HCEC 1CT (cell line): ENCODE results near the gene EPB41L4A.

Experiments used
- DNase-seq: peaks from one replicate; pipeline ENCODE4 v3.0.0-alpha.2; 2017

EPB41L4A gene

DNA sequence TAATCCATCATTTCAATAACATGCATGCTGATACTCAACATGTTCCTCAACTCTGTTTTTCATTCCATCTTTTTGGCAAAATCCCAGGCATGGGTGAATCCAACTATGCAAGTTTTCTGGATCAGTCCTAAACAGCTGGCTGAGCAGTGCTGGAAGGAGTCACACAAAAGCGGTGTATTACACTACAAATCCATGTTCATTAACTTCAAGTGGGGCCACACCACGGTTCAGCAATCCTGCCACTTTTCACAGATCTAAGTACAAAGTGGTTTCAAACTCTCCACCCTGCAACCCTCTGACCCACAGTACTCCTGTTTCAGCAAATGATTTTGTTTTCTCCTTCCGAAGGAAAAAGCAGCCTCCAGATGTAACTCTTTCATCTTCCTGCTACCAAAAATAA lies 222.5 kb downstream of the EPB41L4A start:
- DNase-seq: no peak

DNA sequence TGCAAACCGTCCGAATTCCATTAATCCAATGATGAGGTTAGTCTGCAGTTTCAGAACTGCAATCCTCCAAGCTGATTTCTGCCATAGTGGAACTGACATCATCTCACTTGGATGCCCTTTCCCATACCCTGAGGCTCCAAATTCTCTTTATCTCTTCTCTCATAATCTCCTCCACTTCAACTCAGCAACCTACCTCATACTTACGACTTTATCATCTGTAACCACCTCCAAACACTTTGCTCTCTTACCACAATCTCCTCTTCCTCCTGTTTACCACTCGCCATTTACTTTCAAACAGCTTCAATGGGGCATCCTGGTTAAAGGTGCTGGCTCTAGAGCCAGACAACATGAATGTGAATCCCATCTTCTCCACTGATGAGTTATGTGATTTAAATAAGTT lies 223.2 kb downstream of the EPB41L4A start:
- DNase-seq: no peak

DNA sequence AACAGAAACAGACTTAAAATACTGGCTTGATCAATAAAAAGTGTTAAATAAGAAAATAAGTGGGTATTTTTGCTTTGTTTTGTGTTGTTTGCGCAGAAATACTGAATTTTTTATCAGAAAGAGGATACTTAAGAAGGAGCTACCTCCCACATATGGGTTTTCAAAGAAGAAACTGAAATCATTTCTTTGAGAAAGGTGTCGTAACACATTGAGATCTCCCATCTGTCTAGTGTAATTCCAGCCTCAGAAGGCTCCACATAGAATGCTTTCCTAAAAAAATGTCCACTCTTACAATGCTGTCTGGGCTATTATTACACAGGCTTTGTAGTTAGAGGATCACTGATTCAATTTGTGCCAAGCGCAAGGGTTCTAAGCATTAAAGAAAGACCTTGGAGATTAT lies 226.2 kb downstream of the EPB41L4A start:
- DNase-seq: no peak

DNA sequence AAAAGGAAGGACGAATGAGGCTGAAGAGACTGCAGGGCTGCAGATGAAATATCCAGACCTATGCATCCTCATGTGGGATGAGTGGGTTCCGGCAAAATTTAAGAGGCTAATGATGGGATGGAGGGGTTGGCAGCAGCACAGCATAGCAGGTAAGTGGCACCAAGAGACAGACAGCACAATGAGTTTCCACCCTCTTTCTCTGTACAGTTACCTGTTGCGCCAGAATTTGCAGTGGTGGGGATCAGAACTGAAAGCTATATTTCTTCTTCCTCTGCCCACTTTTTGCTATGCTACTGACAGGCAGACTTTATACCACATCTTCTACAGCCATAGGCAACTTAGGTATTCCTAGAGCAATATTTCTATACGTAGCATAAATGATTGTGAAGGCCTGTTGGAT lies 227.0 kb downstream of the EPB41L4A start:
- no peak for DNase-seq

DNA sequence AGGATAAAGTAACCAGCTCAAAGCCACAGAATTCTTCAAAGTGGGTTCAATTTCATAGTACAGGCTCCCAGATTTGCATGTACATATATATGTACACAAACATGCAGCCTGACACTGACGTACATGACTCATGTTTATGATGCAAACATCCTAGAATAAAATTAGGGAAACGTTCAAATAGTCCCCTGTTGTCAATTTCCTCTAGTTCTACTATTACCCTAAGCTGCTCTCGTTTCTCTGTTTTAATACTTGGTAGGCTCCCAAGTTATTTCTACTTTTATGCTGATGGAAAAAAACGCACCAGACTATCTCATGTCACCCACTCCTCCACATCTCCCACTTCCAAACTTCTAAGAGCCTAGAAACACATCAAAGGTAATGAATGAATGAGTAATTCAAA lies 229.7 kb downstream of the EPB41L4A start:
- DNase-seq: no peak

DNA sequence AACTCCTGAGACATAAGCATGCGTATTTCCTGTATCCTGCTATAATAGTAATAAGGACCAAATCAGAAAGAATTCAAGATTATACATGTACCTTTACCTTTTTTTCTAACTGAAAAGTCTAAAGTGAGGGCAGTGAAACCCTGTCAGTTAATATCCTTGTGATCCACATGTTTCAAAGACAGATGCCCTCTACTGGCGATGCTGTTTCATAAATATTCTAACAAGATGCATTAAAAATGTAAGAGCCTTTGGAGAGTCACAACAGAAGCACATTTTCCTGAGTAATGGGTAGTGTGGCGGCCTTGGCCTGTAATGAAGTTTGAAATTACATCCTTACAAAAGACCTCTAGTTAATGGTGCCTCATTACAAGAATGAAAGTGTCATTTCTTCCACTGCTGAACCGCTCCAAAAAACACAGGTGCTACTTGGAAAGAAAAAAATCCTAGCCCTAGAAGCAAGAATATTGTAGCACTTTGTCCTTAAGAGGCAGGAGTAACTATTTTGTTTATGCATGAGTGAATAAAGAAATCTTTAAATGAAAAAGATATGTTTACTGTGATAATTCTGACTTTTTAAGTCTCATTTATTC lies 232.6 kb downstream of the EPB41L4A start:
- peak; percentile 32 for DNase-seq

DNA sequence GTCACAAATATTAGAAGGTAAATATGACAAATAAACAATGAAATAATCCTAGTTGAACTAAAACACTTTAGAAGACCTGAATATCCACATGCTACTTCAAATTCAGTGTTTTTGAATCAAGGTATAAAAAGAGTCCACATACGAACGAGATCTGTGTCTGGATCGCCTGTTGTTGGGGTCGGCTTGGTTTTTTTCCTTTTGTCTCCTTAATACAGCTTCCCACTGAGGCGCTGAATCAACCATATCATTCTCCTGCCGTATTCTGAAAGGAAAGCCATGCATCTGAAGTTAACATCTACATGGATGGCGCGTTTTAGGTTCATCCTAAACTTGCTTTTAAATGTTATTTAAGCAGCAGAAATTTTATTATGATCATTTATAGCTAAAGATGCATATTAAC lies 235.2 kb downstream of the EPB41L4A start:
- DNase-seq: no peak

DNA sequence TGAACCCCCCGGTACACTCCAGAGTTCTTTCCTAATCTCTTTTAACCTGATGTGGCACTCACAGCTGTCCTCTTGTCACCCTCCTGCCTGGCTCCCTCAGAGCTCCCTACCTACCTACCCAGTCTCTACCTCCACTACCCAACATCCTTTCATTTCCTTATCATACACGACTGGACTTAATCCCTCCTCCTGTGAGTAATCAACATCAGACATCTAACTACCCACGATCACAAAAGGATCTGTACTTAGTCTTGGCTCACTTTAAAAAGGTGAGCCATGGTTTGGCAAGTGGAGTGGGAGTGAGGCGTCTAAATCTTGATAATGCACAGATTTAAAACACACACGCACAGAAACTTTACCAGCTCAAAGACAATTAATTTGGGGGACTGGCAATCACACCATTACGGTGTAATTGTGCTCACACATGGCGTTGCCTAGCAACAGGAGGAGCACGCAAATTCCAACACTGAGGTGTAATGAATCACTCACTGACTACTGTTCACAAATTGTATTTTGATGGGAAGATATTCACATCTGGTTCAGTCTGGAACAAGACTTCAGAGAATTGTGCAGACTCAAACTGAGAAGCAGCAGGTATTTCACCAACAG lies 235.9 kb downstream of the EPB41L4A start:
- no peak for DNase-seq

DNA sequence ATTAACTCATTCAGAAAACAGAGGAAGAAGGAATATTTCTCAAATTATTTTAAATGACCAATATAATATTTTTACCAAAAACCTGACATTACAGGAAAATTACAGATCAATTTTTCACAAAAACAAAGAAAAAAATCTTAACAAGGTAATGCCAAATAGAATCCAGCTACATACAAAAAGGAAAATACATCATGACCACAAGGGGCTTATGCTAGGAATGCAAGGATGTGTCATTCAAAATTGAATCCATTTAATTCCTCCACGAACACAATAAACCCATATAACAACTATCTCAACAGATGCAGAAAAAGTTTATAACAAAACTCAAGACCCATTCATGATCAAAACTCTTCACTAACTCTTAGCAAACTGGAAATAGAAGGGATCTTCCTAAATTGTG lies 239.8 kb downstream of the EPB41L4A start:
- no peak for DNase-seq

DNA sequence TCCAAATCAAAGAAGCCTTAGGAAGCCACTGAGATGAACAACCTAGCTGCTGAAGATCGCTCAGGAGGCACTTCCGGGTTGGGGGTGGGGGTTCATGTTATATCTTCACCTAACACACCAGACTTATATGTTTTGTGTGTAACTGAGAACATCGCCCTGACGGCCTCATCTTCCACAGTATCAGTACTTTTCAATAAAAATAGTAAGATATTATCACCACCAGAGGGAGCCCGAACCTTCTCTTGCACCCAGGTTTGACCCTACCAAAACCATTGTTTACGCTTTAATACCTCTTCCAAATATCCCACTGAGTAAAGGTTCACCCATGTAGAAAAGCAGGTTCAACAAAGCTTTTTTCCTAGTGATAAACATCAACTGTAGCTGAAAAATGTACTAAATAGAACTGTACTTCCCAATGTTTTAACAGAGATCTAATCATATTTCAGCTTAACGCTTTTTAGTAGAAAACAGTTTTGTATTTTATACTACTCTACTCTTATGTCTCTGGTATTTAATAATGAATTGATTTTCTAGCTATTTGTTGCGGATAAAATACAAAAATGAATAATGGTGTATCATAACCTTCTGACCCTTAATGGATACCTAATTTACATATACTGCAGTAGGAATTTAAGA lies 244.0 kb downstream of the EPB41L4A start:
- peak; percentile 50 for DNase-seq

DNA sequence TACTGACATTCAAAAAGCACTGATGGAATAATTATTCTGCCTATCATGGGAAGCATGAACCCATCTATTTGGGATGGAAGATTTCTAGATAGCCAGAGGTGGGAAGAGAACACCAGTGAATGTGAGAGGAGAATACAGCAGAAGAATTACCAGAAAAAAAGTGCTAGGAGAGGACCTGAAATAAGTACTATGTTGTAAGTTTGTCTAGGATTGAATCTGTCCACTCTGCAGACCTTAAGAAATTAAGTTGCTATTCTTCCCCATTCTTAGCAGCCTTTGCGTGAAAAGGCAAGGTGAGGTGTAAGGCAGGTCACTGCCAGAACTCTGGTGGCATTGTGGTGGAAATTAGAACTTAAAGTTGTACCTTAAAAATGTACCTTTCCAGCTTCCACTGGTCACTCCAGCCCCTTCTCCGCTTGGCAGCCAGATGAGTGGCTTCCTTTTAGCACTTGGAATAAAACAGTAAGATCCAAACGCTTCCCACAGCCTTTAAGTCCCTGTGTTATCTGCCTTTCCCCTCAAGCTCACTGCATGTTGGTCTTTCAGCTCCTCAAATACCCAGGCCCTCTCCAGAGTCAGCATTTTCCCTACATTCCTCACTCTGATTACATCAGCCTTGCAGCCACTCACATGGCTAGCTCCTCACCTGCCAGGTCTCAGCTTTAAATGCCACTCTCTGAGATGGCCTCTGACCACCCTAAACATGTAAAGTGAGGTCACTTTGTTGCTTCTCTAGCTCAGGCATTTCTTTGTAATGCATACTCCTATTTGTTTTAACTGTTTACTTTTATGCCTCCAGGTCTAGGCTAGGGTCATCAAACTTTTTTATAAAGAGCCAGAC lies 253.0 kb downstream of the EPB41L4A start:
- DNase-seq: no peak

DNA sequence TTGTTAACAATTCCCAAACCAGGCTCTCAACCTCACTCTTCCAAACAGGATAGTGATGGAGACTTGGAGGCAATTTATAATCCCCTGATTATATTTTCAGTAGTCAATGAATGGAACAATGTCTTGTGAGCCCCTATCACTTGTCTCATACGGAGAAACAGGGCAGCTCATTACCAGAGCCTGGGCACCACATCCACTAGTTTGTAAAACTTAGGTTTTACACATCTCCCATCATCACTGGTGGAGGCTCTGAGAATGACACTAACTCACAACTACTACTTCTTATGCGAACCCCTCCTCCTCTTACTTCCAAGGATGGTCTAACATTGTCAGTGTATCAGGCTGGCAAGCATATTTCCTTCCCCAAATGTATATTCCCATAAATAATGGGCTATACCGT lies 253.7 kb downstream of the EPB41L4A start:
- DNase-seq: no peak

DNA sequence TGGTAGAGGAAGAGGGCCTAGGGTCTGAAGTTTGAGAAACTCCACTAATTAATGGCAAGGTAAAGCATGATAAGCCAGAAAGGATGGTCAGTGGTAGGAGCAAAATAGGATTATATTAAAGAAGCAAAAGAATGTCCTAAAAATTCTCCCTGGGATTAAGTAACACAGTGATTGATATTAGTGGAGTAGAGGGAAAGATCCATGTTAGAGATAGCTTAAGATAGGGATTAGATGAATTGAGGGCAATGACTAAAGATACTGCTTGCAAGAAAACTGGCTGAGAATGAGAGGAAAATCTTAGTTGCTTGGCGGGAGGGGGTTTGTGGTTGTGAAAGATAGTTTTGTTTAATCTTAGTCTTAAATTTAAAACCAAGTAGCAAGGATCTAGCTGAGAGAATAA lies 255.6 kb downstream of the EPB41L4A start:
- DNase-seq: no peak

DNA sequence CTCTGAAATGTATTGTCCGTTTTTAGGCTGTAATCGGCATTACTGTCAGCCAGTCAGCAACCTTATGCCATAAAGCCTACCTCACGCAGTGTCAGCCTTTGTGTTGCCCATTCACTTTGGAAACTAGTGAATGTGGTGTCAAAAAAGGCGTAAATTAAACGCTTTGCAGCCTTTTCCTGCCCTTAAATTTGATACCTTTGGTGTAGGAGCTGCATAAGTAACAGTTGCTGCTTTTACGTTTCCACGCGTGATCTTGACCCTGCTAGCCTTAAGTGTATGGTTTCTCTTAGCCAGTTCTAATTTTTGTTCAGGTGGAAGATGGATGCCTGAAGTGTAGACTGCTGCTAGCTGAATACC lies 257.7 kb downstream of the EPB41L4A start:
- DNase-seq: no peak

DNA sequence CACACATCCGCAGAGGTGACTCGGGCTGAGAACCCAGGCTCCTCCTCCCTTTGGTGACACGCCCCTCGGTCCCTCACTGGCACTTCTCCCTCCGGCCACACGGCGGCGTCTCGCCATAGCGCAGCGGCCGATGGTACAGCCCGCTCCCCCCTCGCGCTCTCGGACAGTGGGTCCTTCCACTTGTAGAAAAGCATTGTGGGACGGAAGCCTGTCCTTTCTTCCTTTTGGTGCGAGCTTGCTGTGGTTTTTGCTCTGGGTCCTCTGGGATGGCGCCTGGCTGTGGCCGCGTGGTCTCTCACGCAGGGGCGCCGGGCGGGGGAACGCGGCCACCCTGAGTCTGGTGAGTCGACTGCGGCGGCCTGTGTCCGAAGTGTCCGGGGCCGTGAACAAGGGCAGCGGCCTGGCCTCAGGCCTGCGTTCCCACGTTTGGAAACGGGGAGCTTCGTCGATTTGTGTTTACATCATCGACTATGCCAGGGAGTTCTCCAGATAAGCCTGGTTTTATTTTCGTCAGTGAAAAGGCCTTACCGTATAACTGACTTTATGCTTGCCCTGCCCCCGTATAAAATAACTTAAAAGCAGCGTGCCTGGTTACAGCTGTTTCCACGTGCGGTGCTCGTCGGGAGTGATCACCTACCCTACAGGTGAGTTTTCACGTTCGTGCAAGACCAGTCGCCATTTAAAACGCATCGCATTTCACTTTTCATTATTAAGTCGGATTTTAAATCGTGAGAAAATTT lies 258.3 kb downstream of the EPB41L4A start:
- DNase-seq: peak; percentile 88

DNA sequence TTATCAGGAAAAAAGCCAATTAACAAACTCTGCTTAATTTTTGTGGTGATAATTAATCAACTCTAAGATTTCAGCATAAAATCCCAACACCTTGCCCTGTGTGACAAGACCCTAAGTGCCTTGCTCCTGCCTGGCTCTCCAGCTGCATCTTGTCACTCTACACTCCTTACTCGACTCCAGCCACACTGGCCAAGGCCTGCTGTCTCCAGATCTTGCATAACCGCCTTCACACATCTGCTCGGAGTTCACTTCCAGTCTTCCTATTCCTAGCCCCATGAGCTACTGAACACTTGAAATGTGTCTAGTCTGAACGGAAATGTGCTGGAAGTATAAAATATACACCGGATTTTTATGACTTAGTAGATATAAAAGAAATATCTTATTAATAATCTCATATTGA lies 259.6 kb downstream of the EPB41L4A start:
- DNase-seq: no peak

DNA sequence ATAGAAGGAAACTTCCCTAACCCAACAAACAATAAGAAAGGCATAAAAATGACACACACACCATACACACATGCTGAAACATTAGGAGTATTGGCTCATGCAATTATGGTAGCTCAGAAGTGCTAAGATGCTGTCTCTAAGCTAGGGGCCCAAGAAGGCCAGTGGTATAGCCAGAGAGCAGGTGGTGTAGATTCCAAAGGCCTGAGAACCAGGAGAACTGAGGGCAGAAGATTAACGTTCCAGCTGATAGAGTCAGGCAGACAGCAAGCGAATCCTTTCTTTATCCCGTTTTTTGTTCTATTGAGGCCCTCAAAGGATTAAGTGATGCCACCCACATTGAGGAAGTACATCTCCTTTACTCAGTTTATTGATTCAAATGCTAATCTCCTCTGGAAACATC lies 262.9 kb downstream of the EPB41L4A start:
- DNase-seq: no peak

DNA sequence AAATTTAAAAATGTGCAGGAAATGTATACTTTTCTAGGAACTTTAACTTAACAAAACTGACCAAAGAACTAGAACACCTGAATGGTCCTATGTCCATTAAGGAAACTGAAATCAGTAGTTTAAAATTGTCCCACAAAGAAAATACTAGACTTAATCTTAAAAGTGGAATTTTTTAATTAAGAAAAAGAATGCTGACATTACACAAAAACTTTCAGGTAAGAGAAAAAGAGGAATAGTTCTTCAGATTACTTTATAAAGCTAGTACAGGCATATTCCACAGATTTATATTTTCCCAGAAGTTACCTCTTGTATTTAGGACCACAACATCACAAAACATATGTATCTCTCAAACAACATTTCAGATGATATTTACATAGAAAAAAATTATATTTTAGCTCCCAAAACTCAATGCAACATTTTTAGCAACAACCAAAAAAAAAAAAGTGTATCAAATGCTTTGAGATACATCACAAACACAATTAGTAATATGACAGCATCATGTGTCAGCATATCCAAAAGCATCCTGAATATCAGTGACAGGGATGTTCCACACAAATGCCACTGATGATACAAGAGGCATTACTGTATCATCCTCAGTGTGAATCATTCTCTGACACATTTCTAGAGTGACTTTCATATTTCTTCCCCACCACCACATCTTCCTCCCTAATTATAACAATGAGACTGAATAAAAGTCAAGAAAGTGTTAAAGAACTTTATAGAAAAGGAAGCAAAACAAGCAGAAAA lies 264.0 kb downstream of the EPB41L4A start:
- DNase-seq: peak; percentile 60

DNA sequence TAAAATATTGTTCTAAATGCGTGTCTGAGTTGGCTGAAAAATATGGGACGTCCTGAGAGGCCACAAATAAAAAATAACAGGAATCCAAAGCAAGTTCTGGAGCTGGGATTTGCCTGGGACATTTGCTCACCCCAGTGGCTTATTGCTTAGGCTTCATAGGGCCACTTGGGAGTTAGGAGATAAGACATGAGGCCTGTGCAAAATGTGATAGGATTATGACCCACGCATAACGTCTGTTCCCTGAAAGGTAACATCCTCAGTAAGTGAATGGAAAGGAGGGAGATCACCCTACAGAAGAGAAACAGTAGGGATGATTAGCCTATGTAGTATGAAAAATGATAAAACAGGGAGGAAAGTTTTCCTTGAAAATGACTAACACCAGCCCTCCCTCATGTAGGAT lies 269.4 kb downstream of the EPB41L4A start:
- no peak for DNase-seq

DNA sequence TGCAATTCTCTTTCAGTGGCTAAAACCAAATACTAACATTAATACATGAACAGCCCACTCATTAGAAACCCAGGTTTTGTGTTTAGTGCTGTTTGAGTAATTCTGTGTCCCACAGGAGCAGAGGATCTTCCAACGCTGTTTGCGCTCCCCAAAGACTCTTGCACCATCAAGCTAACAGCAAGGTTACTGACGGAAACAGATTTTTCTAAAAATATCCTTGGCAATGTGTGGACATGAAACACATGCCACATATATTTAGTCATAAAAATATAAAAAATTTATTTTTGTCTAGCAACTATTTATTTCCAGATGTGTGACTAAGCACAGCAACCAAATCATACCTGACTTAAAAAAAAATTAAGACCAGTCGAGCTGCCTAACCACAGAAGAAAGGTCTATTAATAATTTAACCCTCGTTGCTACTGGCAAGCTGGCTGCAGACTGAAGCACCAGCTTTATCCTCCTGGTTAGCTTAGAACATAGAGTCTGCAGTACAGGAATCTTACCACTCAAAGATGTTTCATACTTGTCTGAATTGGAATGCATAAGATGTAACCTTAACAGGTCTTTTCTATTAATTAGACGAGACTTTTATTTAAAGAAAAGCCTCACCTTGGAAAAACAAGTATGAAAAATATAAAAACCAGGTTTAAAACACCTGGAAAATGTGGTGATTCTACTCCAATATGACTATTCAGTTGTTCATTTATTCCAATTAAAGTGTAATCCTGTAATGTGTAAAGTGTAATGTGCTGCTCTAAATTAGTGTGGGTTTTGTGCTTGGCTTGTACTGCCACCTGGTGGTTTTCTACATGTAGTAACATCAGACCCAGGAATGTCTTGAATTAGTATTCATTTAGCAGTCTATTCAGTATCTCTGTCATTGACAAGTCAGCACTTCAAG lies 272.5 kb downstream of the EPB41L4A start:
- DNase-seq: peak; percentile 94

DNA sequence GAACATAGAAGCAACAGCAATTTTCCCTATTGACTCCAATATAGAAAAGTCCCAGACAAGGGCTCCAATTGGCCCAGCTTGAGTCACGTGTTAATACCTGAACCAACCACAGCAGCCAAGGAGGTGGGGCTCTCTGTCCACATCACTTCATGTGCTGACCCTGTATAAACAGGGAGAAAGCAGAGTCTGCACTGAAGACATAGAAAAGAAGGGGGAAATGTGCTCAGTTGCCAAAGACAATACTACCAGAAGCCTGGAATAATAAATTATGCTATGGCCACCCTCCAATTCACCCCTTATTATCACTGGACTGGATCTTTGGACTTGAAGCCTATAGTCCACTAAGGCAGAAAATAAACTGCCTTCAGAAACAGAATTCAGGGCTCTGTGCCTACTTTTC lies 275.4 kb downstream of the EPB41L4A start:
- DNase-seq: no peak
